ENCODE measurements around the gene GABRR1.

Gene GABRR1

DNA sequence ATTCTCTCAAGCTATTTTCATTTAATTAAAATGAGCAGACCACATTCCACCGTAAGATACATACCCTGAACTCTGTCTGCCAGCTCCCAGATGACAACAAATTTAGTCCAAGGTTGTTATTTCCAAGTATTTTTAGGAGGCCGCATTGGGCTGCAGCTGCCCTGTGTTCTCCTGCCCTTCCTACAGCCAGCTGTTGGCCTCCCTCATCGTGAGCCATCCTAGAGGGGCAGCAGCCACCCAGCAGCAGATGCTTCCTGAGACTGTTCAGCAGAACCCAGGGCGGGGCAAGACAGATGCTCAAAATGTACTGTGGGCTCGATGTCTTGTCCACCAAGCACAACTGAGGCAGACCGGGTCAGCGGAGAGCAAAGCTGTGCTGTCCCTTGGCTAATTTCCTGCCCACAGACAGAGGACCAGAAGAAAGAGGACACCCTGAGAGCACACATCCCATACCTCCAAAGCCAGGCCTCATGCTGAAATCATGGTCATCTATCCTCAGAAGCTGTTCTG, 16.4 kb downstream of the GABRR1 start:
- no peak overlapping the region for H3K27ac ChIP-seq

DNA sequence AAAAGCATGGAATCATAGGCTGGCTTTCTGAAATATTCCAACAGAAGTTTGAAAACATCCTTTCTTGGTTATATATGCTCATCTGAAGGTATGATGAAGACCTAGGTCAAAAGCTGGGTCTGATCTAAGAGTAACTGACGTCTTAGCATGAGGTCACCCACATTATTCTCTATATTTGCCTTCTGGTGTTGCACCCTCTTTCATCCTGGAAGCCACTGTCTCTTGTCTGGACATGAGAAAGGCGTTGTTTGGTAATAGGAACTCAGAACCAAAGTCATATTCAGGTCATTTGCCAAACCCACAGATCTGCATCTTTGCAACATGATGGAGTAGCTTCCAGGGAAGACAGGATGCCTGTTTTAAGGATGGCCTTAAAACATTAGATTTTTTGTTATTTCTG, 17.6 kb downstream of the GABRR1 start:
- Histone ChIP-seq H3K9ac (no peak overlapping the region), H3K27me3 (ENCODE audit: control insufficient read depth, insufficient read depth, low read length) (no peaks in the 10 kb centered on the region), H3K4me3 (ENCODE audit: low read depth, low read length) (no peak overlapping the region), H3K27ac (no peak overlapping the region), H3K4me1 (no peaks in the 10 kb centered on the region), H3K4me2 (ENCODE audit: low read length) (no peak overlapping the region), H3K36me3 (ENCODE audit: control insufficient read depth, insufficient read depth, low read length) (no peaks in the 10 kb centered on the region), H3K9me3 (ENCODE audit: control insufficient read depth, low read length) (no peaks in the 10 kb centered on the region), H2AFZ (no peak overlapping the region), H3K79me2 (no peaks in the 10 kb centered on the region)
- TF ChIP-seq, protein P1, sequence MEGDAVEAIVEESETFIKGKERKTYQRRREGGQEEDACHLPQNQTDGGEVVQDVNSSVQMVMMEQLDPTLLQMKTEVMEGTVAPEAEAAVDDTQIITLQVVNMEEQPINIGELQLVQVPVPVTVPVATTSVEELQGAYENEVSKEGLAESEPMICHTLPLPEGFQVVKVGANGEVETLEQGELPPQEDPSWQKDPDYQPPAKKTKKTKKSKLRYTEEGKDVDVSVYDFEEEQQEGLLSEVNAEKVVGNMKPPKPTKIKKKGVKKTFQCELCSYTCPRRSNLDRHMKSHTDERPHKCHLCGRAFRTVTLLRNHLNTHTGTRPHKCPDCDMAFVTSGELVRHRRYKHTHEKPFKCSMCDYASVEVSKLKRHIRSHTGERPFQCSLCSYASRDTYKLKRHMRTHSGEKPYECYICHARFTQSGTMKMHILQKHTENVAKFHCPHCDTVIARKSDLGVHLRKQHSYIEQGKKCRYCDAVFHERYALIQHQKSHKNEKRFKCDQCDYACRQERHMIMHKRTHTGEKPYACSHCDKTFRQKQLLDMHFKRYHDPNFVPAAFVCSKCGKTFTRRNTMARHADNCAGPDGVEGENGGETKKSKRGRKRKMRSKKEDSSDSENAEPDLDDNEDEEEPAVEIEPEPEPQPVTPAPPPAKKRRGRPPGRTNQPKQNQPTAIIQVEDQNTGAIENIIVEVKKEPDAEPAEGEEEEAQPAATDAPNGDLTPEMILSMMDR (IDR thresholded peaks at IDR 0.05), result no peak

More for the DNA sequence above, 16.4 kb downstream of the GABRR1 start:
- H3K4me2 ChIP-seq (ENCODE audit: low read length), result no peak overlapping the region
- no peaks in the 10 kb centered on the region for H3K27me3 ChIP-seq (ENCODE audit: control insufficient read depth, insufficient read depth, low read length)
- no peaks in the 10 kb centered on the region for H3K36me3 ChIP-seq (ENCODE audit: control insufficient read depth, insufficient read depth, low read length)
- no peak overlapping the region for H2AFZ ChIP-seq
- H3K9me3 ChIP-seq (ENCODE audit: control insufficient read depth, low read length), result no peaks in the 10 kb centered on the region
- H3K4me3 ChIP-seq (ENCODE audit: low read depth, low read length), result no peak overlapping the region
- no peaks in the 10 kb centered on the region for H3K79me2 ChIP-seq
- no peaks in the 10 kb centered on the region for H3K4me1 ChIP-seq
- TF ChIP-seq, protein P1 (IDR thresholded peaks at IDR 0.05), result no peak
- no peak overlapping the region for H3K9ac ChIP-seq

DNA sequence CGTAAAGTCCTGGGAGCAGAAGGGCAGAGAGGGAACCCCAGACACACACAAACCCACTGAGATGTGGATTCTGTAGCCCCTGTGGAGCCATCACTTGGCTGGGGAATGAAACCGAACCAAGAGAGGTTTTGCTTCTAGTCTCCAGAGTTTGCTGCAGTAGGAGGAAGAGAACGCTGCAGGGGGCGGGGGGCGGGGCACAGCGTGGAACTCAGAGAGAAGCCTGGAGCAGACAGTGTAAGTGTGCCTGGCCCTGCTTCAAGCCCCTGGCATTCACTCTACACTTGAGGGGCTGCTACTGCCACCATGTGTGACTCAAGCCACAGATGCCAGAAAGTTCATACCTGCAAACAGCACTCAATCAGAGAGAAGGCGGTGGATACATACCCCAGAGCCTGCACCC, 18.9 kb downstream of the GABRR1 start:
- Histone ChIP-seq H3K9me3 (ENCODE audit: control insufficient read depth, low read length) (no peaks in the 10 kb centered on the region), H3K9ac (no peak overlapping the region), H3K36me3 (ENCODE audit: control insufficient read depth, insufficient read depth, low read length) (no peaks in the 10 kb centered on the region), H3K27me3 (ENCODE audit: control insufficient read depth, insufficient read depth, low read length) (no peaks in the 10 kb centered on the region), H3K4me3 (ENCODE audit: low read depth, low read length) (no peak overlapping the region), H3K27ac (no peak overlapping the region), H3K4me2 (ENCODE audit: low read length) (no peak overlapping the region), H2AFZ (no peak overlapping the region), H3K79me2 (no peaks in the 10 kb centered on the region), H3K4me1 (no peaks in the 10 kb centered on the region)
- TF ChIP-seq, protein P1 (IDR thresholded peaks at IDR 0.05), result no peak

DNA sequence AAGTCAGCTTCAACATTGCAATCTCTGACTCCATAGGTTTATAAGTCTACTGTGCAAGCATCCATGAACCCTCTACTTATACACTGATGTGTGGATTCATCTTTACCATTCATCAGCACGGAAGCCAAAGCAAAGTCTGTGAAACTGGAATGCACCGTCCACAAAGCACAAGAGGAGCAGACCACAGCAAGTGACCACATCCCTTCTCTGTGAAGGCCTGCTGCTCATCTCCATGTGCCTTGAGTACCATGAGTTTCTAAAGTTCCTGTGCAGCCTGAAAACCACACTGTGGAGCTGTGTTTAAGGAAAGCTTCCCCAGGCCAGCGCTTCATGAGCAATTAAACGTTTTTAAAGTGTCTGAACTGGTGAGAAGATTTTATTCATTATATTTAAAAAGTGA, 20.0 kb downstream of the GABRR1 start:
- Histone ChIP-seq H3K27ac (no peak overlapping the region), H3K4me1 (no peaks in the 10 kb centered on the region), H3K36me3 (ENCODE audit: control insufficient read depth, insufficient read depth, low read length) (no peaks in the 10 kb centered on the region), H3K79me2 (no peaks in the 10 kb centered on the region), H3K9ac (no peak overlapping the region), H3K27me3 (ENCODE audit: control insufficient read depth, insufficient read depth, low read length) (no peaks in the 10 kb centered on the region), H3K9me3 (ENCODE audit: control insufficient read depth, low read length) (no peaks in the 10 kb centered on the region), H3K4me3 (ENCODE audit: low read depth, low read length) (no peak overlapping the region), H3K4me2 (ENCODE audit: low read length) (no peak overlapping the region), H2AFZ (no peak overlapping the region)
- TF ChIP-seq, protein P1 (IDR thresholded peaks at IDR 0.05), result no peak

DNA sequence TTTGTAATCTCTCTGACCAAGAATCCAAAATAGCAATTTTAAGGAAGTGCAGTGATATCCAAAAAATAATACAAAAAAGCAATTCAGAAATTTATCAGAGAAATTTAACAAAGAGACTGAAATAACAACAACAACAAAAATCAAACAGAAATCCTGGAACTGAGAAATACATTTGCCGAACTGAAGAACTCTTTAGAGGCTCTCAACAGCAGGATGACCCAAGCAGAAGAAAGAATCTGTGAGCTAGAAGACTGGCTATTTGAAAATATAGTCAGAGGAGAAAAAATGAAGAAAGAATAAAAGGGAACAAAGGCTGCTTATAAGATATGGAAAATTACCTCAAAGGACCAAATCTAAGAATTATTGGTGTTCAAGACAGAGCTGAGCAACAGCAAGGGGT, 22.6 kb downstream of the GABRR1 start:
- no peak overlapping the region for H3K9ac ChIP-seq
- no peaks in the 10 kb centered on the region for H3K79me2 ChIP-seq
- H3K4me2 ChIP-seq (ENCODE audit: low read length), result no peak overlapping the region
- H3K4me1 ChIP-seq, result no peaks in the 10 kb centered on the region
- H3K4me3 ChIP-seq (ENCODE audit: low read depth, low read length), result no peak overlapping the region
- H3K9me3 ChIP-seq (ENCODE audit: control insufficient read depth, low read length), result no peaks in the 10 kb centered on the region
- H2AFZ ChIP-seq, result no peak overlapping the region
- no peaks in the 10 kb centered on the region for H3K36me3 ChIP-seq (ENCODE audit: control insufficient read depth, insufficient read depth, low read length)
- no peak overlapping the region for H3K27ac ChIP-seq
- TF ChIP-seq, protein P1 (IDR thresholded peaks at IDR 0.05), result no peak
- H3K27me3 ChIP-seq (ENCODE audit: control insufficient read depth, insufficient read depth, low read length), result no peaks in the 10 kb centered on the region
